IMR-90 (cell line): ENCODE results near the gene LUZP4. TPM values are rescaled to one million over a fixed set of nuclear protein-coding genes. Genes with fewer than 3 reads are reported as not detected.

Experiments
- ATAC-seq: fragments of 200-7000 bp; cut with Tn5 transposase; 2 replicates; pipeline ENCODE4 v1.9.1; 2020; ENCODE audit warnings: low read depth, mild to moderate bottlenecking, moderate library complexity
- BruUV-seq: library from RNA; stranded (reverse); fragments of 400-500 nt; replicated peaks from 2 replicates; lab custom pipeline; 2021; lab: Mats Ljungman, UMichigan
- CTCF ChIA-PET: fragments of 300-600 bp; formaldehyde crosslinking; extraction: SDS; loops from one replicate; lab custom pipeline; 2021; ENCODE audit warnings: antibody characterized with exemption; lab: Yijun Ruan, JAX
- POLR2A ChIA-PET: fragments of 300-600 bp; sonication (Branson Sonifier 250); formaldehyde crosslinking; loops from one replicate; lab custom pipeline; 2022; ENCODE audit warnings: antibody characterized with exemption; ENCODE audit not compliant: unreplicated experiment; lab: Charles Lee
- DNase-seq: peaks from one replicate; pipeline ENCODE4 v3.0.0; 2013
- H2AFZ ChIP-seq: replicated peaks from 2 replicates; pipeline ENCODE3; 2013; ENCODE audit warnings: low read length, mild to moderate bottlenecking; ENCODE audit not compliant: poor library complexity
- H2AK5ac ChIP-seq: 2 replicates; pipeline ENCODE4 v1.6.1; 2013; ENCODE audit warnings: low read depth, low read length, inconsistent platforms
- H2AK9ac ChIP-seq: replicated peaks from 2 replicates; pipeline ENCODE3; 2013; ENCODE audit warnings: mild to moderate bottlenecking, low read depth, low read length, moderate library complexity; ENCODE audit not compliant: poor library complexity
- H2BK120ac ChIP-seq: 2 replicates; pipeline ENCODE4 v1.6.1; 2013; ENCODE audit warnings: low read depth, low read length, inconsistent platforms
- H2BK15ac ChIP-seq: 3 replicates; pipeline ENCODE4 v1.6.1; 2013; ENCODE audit warnings: low read depth, low read length, inconsistent platforms
- H2BK20ac ChIP-seq: 2 replicates; pipeline ENCODE4 v1.6.1; 2013; ENCODE audit warnings: low read depth, mild to moderate bottlenecking, inconsistent platforms, low read length, moderate library complexity
- H2BK5ac ChIP-seq: 2 replicates; pipeline ENCODE4 v1.6.1; 2013; ENCODE audit warnings: mild to moderate bottlenecking, low read depth, low read length, inconsistent platforms; ENCODE audit not compliant: poor library complexity, severe bottlenecking
- H3K14ac ChIP-seq: replicated peaks from 2 replicates; pipeline ENCODE4 v1.6.1; 2013; ENCODE audit warnings: low read depth, low read length, inconsistent platforms
- H3K18ac ChIP-seq: 2 replicates; pipeline ENCODE4 v1.6.1; 2013; ENCODE audit warnings: low read depth, low read length, control low read depth
- H3K23ac ChIP-seq: 2 replicates; pipeline ENCODE4 v1.6.1; 2013; ENCODE audit warnings: low read depth, low read length, inconsistent platforms
- H3K27ac ChIP-seq: 2 replicates; pipeline ENCODE4 v1.5.1; 2013; ENCODE audit warnings: mild to moderate bottlenecking, control low read depth, low read length; ENCODE audit not compliant: insufficient read depth
- H3K27me3 ChIP-seq: 2 replicates; pipeline ENCODE4 v1.6.1; 2013; ENCODE audit warnings: low read length; ENCODE audit not compliant: control insufficient read depth, insufficient read depth
- H3K36me3 ChIP-seq: 2 replicates; pipeline ENCODE4 v1.6.1; 2013; ENCODE audit warnings: low read length, mixed read lengths; ENCODE audit not compliant: control insufficient read depth, insufficient read depth
- H3K4ac ChIP-seq: 2 replicates; pipeline ENCODE4 v1.6.1; 2013; ENCODE audit warnings: low read depth, low read length, inconsistent platforms
- H3K4me1 ChIP-seq: 2 replicates; pipeline ENCODE4 v1.6.1; 2013; ENCODE audit warnings: low read length, mixed read lengths; ENCODE audit not compliant: control insufficient read depth, insufficient read depth
- H3K4me2 ChIP-seq: 2 replicates; pipeline ENCODE4 v1.6.1; 2013; ENCODE audit warnings: low read depth, mild to moderate bottlenecking, control low read depth, low read length, moderate library complexity
- H3K4me3 ChIP-seq: 2 replicates; pipeline ENCODE4 v1.5.1; 2013; ENCODE audit warnings: low read depth, mild to moderate bottlenecking, control low read depth, low read length, moderate library complexity; ENCODE audit not compliant: insufficient read depth
- H3K56ac ChIP-seq: 2 replicates; pipeline ENCODE4 v1.6.1; 2013; ENCODE audit warnings: low read length, inconsistent platforms; ENCODE audit not compliant: insufficient read depth; ENCODE audit errors: extremely low read depth
- H3K79me1 ChIP-seq, 2 experiments: 2 replicates each; pipeline ENCODE4 v1.6.1; 2013; ENCODE audit warnings: low read length in 2 of 2, inconsistent platforms in 1 of 2, low read depth in 1 of 2
- H3K9ac ChIP-seq: 2 replicates; pipeline ENCODE4 v1.6.1; 2013; ENCODE audit warnings: low read depth, low read length, control low read depth
- H3K9me1 ChIP-seq: 2 replicates; pipeline ENCODE4 v1.6.1; 2013; ENCODE audit warnings: low read length, inconsistent platforms; ENCODE audit not compliant: insufficient read depth
- H3K9me3 ChIP-seq: 2 replicates; pipeline ENCODE4 v1.6.1; 2013; ENCODE audit warnings: low read length; ENCODE audit not compliant: control insufficient read depth, insufficient read depth
- H4K20me1 ChIP-seq: 2 replicates; pipeline ENCODE4 v1.6.1; 2013; ENCODE audit warnings: low read length, inconsistent platforms; ENCODE audit not compliant: insufficient read depth
- H4K5ac ChIP-seq: 2 replicates; pipeline ENCODE4 v1.6.1; 2013; ENCODE audit warnings: mild to moderate bottlenecking, low read depth, low read length, control low read depth
- H4K8ac ChIP-seq, 2 experiments: 2 replicates each; pipeline ENCODE4 v1.6.1; 2013; ENCODE audit warnings: low read depth in 2 of 2, low read length in 2 of 2, control low read depth in 1 of 2, inconsistent platforms in 1 of 2
- H4K91ac ChIP-seq: 2 replicates; pipeline ENCODE4 v1.6.1; 2013; ENCODE audit warnings: low read depth, low read length, inconsistent platforms; ENCODE audit not compliant: insufficient read depth
- BHLHE40 ChIP-seq: fragments of 150-350 bp; IDR thresholded peaks from 2 replicates; pipeline ENCODE4 v1.6.1; 2016; ENCODE audit warnings: mild to moderate bottlenecking, low read depth, low read length
- CEBPB ChIP-seq: IDR thresholded peaks from 2 replicates; pipeline ENCODE4 v1.6.1; 2012; ENCODE audit warnings: low read depth, low read length, improper control_type of control experiment
- ELK1 ChIP-seq: fragments of 150-350 bp; IDR thresholded peaks from 2 replicates; pipeline ENCODE4 v1.6.1; 2016; ENCODE audit warnings: low read depth, mild to moderate bottlenecking, low read length, moderate library complexity, borderline replicate concordance
- MAFK ChIP-seq: IDR thresholded peaks from 2 replicates; pipeline ENCODE4 v1.6.1; 2012; ENCODE audit warnings: low read depth, low read length, improper control_type of control experiment
- RAD21 ChIP-seq: IDR thresholded peaks from 2 replicates; pipeline ENCODE4 v1.6.1; 2012; ENCODE audit warnings: low read length, improper control_type of control experiment
- USF2 ChIP-seq: fragments of 150-350 bp; IDR thresholded peaks from 2 replicates; pipeline ENCODE4 v1.6.1; 2017; ENCODE audit warnings: mild to moderate bottlenecking, antibody characterized with exemption, low read length, low read depth
- dilution Hi-C: fragments of 300-500 bp; cut with HindIII; formaldehyde crosslinking; loops from one replicate; pipeline ENCODE4 v1.14.3; 2018; ENCODE audit warnings: low sequenced_read_pairs; ENCODE audit not compliant: unreplicated experiment
- in situ Hi-C: fragments of 300-500 bp; cut with MboI; formaldehyde crosslinking; loops from 3 replicates; pipeline ENCODE4 v1.14.3; 2019; ENCODE audit warnings: low sequenced_read_pairs, inconsistent platforms, mixed read lengths
- intact Hi-C: fragments of 100-400 bp; cut with micrococcal nuclease; formaldehyde crosslinking; loops from 2 replicates; pipeline ENCODE4 v1.10.0; 2022
- polyA plus RNA-seq, 3 experiments: library from polyadenylated mRNA; depleted of rRNA; stranded (reverse); fragments of >200 nt; gene quantifications; 2 replicates each; pipeline ENCODE4 v1.2.3, GENCODE V29; 2012; ENCODE audit warnings: low replicate concordance in 1 of 3
- total RNA-seq: library from RNA; depleted of rRNA; stranded (reverse); fragments of >200 nt; gene quantifications from 2 replicates; pipeline ENCODE4 v1.2.3, GENCODE V29; 2012

LUZP4 gene
- total and polyA plus RNA-seq, 2 of the 4 experiments (the other 2 are of a cell fraction), result not detected

DNA sequence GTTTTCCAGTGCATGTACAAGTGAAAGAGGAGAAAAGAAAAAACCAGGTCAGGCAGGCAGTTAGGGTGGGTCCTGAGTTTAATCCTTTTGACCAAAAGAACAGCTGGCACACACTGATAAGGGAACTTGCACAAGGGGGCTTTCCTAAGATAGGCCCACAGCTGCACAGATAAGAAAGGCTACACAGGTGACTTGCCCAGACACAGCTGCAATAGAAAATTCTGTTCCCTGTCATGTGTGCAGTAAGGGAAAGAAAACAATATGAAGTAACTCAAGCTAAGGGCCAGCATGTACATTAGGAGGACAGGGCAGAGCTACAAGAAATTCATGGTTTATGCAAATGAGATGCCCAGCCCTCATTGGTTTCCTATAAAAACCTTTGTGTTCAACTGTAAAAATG lies 32.9 kb downstream of the LUZP4 start:
- H2AK5ac ChIP-seq, result no peak overlapping the region
- no peak overlapping the region for H4K5ac ChIP-seq
- no peak overlapping the region for H3K14ac ChIP-seq
- DNase-seq (no peak), ATAC-seq (no peak)
- H2BK15ac ChIP-seq, result no peak overlapping the region
- H3K4me2 ChIP-seq, result no peak overlapping the region
- no peaks in the 10 kb centered on the region for H4K20me1 ChIP-seq
- H4K8ac ChIP-seq, result no peak overlapping the region
- H3K36me3 ChIP-seq, result no peaks in the 10 kb centered on the region
- H3K27ac ChIP-seq, result no peak overlapping the region
- BruUV-seq, result no TSS peak
- no peak overlapping the region for H2AK9ac ChIP-seq
- no peak for TF ChIP-seq RAD21
- no peak for TF ChIP-seq BHLHE40
- TF ChIP-seq MAFK, result no peak
- no peak for TF ChIP-seq ELK1
- TF ChIP-seq CEBPB, result no peak
- TF ChIP-seq USF2, result no peak
- no peak overlapping the region for H3K56ac ChIP-seq
- H3K4me1 ChIP-seq, result no peaks in the 10 kb centered on the region
- no peak overlapping the region for H3K23ac ChIP-seq
- no peak overlapping the region for H2BK120ac ChIP-seq
- intact Hi-C loops, result no loop called here
- no peak overlapping the region for H3K4me3 ChIP-seq
- no peaks in the 10 kb centered on the region for H3K79me1 ChIP-seq
- CTCF ChIA-PET, result no interaction called here
- in situ Hi-C loops, result no loop called here
- H2BK20ac ChIP-seq, result no peak overlapping the region
- H2AFZ ChIP-seq, result no peak overlapping the region
- H3K4ac ChIP-seq, result no peak overlapping the region
- H3K9me3 ChIP-seq, result no peaks in the 10 kb centered on the region
- dilution Hi-C loops, result no loop called here
- H3K27me3 ChIP-seq, result peaks cover 4% of the 10 kb centered on the region
- H4K91ac ChIP-seq, result no peak overlapping the region
- H2BK5ac ChIP-seq, result no peak overlapping the region
- H3K18ac ChIP-seq, result no peak overlapping the region
- H3K9ac ChIP-seq, result no peak overlapping the region
- no peaks in the 10 kb centered on the region for H3K9me1 ChIP-seq
- POLR2A ChIA-PET, result no interaction called here
